Transverse colon (tissue), 4 donors: ENCODE measurements around the gene WASF2.

Experiments used
- CTCF ChIP-seq, 5 experiments: fragments of 200-600 bp in 3 of 5; fragments of 450-650 bp in 2 of 5; sonication (generic) in 3 of 5; IDR thresholded peaks; 1 replicate in 2 of 5; 2 replicates in 3 of 5; pipeline ENCODE4 v1.5.1; 2016 to 2017; ENCODE audit warnings: antibody characterized with exemption in 5 of 5, inconsistent platforms in 3 of 5, mild to moderate bottlenecking in 2 of 5, moderate library complexity in 1 of 5
- POLR2A ChIP-seq: fragments of 450-650 bp; IDR thresholded peaks from one replicate; pipeline ENCODE4 v1.6.1; 2016; ENCODE audit warnings: antibody characterized with exemption, mild to moderate bottlenecking, moderate library complexity
- POLR2AphosphoS5 ChIP-seq, 3 donors: sonication (generic); formaldehyde crosslinking; IDR thresholded peaks; one replicate each; pipeline ENCODE4 v1.6.1; 2016; ENCODE audit warnings: antibody characterized with exemption in 3 of 3

DNA sequence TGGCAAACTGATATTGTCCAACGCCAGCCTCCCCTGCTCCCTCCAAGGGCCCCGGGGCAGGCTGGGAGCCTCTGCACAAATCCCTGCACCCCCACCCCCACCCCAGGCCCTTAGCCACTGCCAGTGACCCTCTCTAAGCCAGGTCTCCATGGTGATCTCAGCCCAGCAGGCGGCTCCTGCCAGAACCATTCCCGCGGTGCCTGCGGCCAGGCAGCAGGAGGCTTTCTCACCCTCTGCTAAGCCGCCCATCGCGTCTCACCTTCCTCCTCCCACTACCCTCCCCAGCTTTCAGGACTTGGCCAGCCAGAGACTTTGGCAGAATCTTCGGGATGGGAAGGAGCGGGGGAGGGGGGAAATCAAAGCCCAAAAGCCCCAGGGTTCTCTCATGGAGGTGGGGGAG lies 46.8 kb upstream of the WASF2 start:
- TF ChIP-seq CTCF (IDR thresholded peaks at IDR 0.05) (no peak), POLR2A (no peak), POLR2AphosphoS5 (IDR thresholded peaks at IDR 0.05) (no peak)
